HG03442 (cell line): Measurements from ENCODE around the gene LRRC70.
"Not testable (repeated sequence)": the region's sequence is repeated elsewhere in the genome, so short reads cannot be mapped to it uniquely, and the experiment has no call there.

ENCODE experiments used
- ATAC-seq: cut with Tn5 transposase; IDR thresholded peaks from one replicate; pipeline ENCODE4 v1.9.1; 2021; ENCODE audit warnings: mild to moderate bottlenecking, moderate library complexity; ENCODE audit not compliant: unreplicated experiment

The LRRC70 gene

GRCh38 chr5:62578540-62578939 is at the start of gene LRRC70:
LRRC70 (plus strand) TSS chr5:62578819; CDS start chr5:62579439, 620 bp downstream.
- peak; percentile 79 for ATAC-seq

GRCh38 chr5:62533597-62533996 is 45.0 kb upstream of the LRRC70 start:
- no peak for ATAC-seq

- ATAC-seq: no peak
These were observed 44.0 kb upstream of the LRRC70 start for GRCh38 chr5:62534461-62535236.

GRCh38 chr5:62536232-62536631 is 42.4 kb upstream of the LRRC70 start:
- no peak for ATAC-seq

GRCh38 chr5:62536783-62537182 is 41.8 kb upstream of the LRRC70 start:
- no peak for ATAC-seq

GRCh38 chr5:62538017-62538942 is 40.3 kb upstream of the LRRC70 start:
- no peak for ATAC-seq

GRCh38 chr5:62542720-62543119 is 35.9 kb upstream of the LRRC70 start:
- no peak for ATAC-seq

GRCh38 chr5:62547945-62548630 is 30.5 kb upstream of the LRRC70 start:
- no peak for ATAC-seq

- no peak for ATAC-seq
These were observed 28.5 kb upstream of the LRRC70 start for GRCh38 chr5:62550103-62550502.

- ATAC-seq: no peak
These were observed 22.7 kb upstream of the LRRC70 start for GRCh38 chr5:62555930-62556329.

GRCh38 chr5:62558941-62559340 is 19.7 kb upstream of the LRRC70 start:
- no peak for ATAC-seq

- no peak for ATAC-seq
These were observed 17.8 kb upstream of the LRRC70 start for GRCh38 chr5:62560786-62561185.

- no peak for ATAC-seq
These were observed 16.7 kb upstream of the LRRC70 start for GRCh38 chr5:62561896-62562295.

- ATAC-seq: no peak
These were observed 15.8 kb upstream of the LRRC70 start for GRCh38 chr5:62562867-62563266.

- ATAC-seq: no peak
These were observed 14.5 kb upstream of the LRRC70 start for GRCh38 chr5:62564101-62564500.

GRCh38 chr5:62565740-62566139 is 12.9 kb upstream of the LRRC70 start:
- ATAC-seq: not testable (repeated sequence)

GRCh38 chr5:62568143-62568542 is 10.5 kb upstream of the LRRC70 start:
- no peak for ATAC-seq

- no peak for ATAC-seq
These were observed 9.7 kb upstream of the LRRC70 start for GRCh38 chr5:62568800-62569432.

GRCh38 chr5:62569470-62569869 is 9.1 kb upstream of the LRRC70 start:
- no peak for ATAC-seq

- ATAC-seq: no peak
These were observed 5.6 kb upstream of the LRRC70 start for GRCh38 chr5:62572918-62573514.
